Lung (tissue), 12 donors: Measurements from ENCODE around the gene SLC28A3. TPM values are rescaled to one million over a fixed set of nuclear protein-coding genes. Genes with fewer than 3 reads are reported as not detected.

Experiments
- ATAC-seq: fragments of 200-7000 bp; cut with Tn5 transposase; one replicate; pipeline ENCODE4 v1.9.1; 2020; ENCODE audit warnings: moderate number of reproducible peaks; ENCODE audit not compliant: insufficient read depth, low FRiP score
- DNase-seq, 3 donors: peaks; one replicate each; pipeline ENCODE4 v3.0.0-alpha.2; 2013 to 2017
- H3K27ac ChIP-seq, 2 donors: one replicate each; pipeline ENCODE4 v1.5.1; 2013; ENCODE audit warnings: mild to moderate bottlenecking in 2 of 2, moderate library complexity in 2 of 2, control low read depth in 1 of 2, inconsistent platforms in 1 of 2, low read depth in 1 of 2, low read length in 1 of 2
- H3K27me3 ChIP-seq, 3 donors: one replicate each; pipeline ENCODE4 v1.5.1; 2013; ENCODE audit warnings: low read length in 2 of 3; ENCODE audit not compliant: control insufficient read depth in 3 of 3, insufficient read depth in 3 of 3
- H3K36me3 ChIP-seq, 4 donors: one replicate each; pipeline ENCODE4 v1.5.1; 2013; ENCODE audit warnings: low read length in 4 of 4, mild to moderate bottlenecking in 1 of 4, moderate library complexity in 1 of 4; ENCODE audit not compliant: control insufficient read depth in 4 of 4, insufficient read depth in 4 of 4
- H3K4me1 ChIP-seq, 5 donors: one replicate each; pipeline ENCODE4 v1.5.1; 2013; ENCODE audit warnings: low read length in 5 of 5, mild to moderate bottlenecking in 2 of 5, moderate library complexity in 1 of 5; ENCODE audit not compliant: control insufficient read depth in 5 of 5, insufficient read depth in 5 of 5
- H3K4me3 ChIP-seq: one replicate; pipeline ENCODE4 v1.5.1; 2013; ENCODE audit warnings: mild to moderate bottlenecking, control low read depth, moderate library complexity
- H3K9ac ChIP-seq, 2 donors: one replicate each; pipeline ENCODE4 v1.5.1; 2013; ENCODE audit warnings: low read length in 2 of 2, control low read depth in 1 of 2; ENCODE audit not compliant: insufficient read depth in 1 of 2
- H3K9me3 ChIP-seq, 4 donors: one replicate each; pipeline ENCODE4 v1.5.1; 2013; ENCODE audit warnings: low read length in 3 of 4, mild to moderate bottlenecking in 1 of 4, moderate library complexity in 1 of 4; ENCODE audit not compliant: control insufficient read depth in 4 of 4, insufficient read depth in 3 of 4
- WGBS, 2 donors: extraction: QIAGEN DNeasy Blood & Tissue Kit; methylation state at CpG; one replicate each; pipeline ENCODE4 v1.1.7; 2013; 5-methylcytosine and 5-hydroxymethylcytosine counted together
- polyA plus RNA-seq, 2 donors: library from polyadenylated mRNA; stranded (reverse); fragments of 200-250 nt; gene quantifications; one replicate each; pipeline ENCODE4 v1.2.1, GENCODE V29; 2013
- total RNA-seq, 2 donors: library from RNA; depleted of rRNA in 1 of 2; stranded (reverse); fragments of >200 nt in 1 of 2; gene quantifications; one replicate each; pipeline ENCODE4 v1.2.1, GENCODE V29; 2014 to 2021
- TF ChIP-seq, protein P1 (sequence below): IDR thresholded peaks from 2 replicates; pipeline ENCODE4 v1.5.1; 2012; ENCODE audit warnings: mild to moderate bottlenecking; ENCODE audit errors: control extremely low read depth, extremely low read depth
- donor health status: control.
- donor health status: control.
- donor health status: Bipolar disorder and iron deficiency.
- donor health status: healthy.
- donor health status: DM: yes; HTN: yes; CAD: no.

SLC28A3 gene
- total and polyA plus RNA-seq, 4 donors = 0.59 to 4.0 (median 0.88) TPM

DNA sequence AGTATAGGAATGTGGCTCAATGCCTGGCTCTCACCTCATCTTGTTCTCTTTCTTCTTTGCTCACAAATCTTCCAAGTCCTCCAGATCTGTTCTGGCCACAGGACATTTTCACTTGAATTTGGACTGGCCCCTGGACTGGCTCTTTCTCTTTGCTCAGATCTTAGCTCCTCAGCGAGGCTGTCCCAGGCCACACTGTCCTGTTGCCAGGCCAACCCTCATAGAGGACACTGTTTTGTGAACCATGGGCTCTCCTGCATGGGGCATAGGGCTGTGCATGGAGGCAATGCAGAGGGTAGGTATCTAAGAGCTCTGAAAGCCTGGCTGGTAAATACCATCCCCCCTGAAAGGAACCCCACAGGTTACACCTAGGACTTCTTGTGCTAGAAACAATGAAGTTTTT is 13.5 kb upstream of the SLC28A3 start:
- Histone ChIP-seq H3K36me3 (no peaks in the 10 kb centered on the region), H3K9ac (no peak overlapping the region), H3K27ac (no peak overlapping the region), H3K4me1 (no peaks in the 10 kb centered on the region), H3K27me3 (no peaks in the 10 kb centered on the region), H3K4me3 (no peak overlapping the region), H3K9me3 (no peaks in the 10 kb centered on the region)
- TF ChIP-seq, protein P1, sequence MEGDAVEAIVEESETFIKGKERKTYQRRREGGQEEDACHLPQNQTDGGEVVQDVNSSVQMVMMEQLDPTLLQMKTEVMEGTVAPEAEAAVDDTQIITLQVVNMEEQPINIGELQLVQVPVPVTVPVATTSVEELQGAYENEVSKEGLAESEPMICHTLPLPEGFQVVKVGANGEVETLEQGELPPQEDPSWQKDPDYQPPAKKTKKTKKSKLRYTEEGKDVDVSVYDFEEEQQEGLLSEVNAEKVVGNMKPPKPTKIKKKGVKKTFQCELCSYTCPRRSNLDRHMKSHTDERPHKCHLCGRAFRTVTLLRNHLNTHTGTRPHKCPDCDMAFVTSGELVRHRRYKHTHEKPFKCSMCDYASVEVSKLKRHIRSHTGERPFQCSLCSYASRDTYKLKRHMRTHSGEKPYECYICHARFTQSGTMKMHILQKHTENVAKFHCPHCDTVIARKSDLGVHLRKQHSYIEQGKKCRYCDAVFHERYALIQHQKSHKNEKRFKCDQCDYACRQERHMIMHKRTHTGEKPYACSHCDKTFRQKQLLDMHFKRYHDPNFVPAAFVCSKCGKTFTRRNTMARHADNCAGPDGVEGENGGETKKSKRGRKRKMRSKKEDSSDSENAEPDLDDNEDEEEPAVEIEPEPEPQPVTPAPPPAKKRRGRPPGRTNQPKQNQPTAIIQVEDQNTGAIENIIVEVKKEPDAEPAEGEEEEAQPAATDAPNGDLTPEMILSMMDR = no peak
- DNase-seq (no peak), ATAC-seq (no peak)
- 85 to 95% methylated on average over 1 of the region's 1 CpG for WGBS, 2 donors

DNA sequence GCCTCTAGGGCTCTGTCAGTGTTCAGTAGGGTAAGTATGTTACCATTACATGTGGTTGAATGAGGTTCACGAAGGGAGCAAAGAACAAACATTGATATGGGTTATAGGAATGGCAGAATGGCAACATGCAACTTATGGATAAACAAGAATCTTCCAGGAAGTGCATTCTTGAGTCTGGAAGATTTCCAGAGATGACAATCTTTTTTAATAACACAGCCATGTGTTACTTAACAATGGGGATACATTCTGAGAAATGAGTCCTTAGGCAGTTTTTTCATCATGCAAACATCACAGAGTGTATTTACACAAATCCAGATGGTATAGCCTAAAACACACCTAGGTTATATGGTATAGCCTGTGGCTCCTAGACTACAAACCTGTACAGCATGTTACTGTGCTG is 9.1 kb upstream of the SLC28A3 start:
- DNase-seq = no peak
- ATAC-seq = no peak
- H3K9me3 ChIP-seq = no peaks in the 10 kb centered on the region
- H3K9ac ChIP-seq = no peak overlapping the region
- no peak overlapping the region for H3K27ac ChIP-seq
- H3K4me3 ChIP-seq = no peak overlapping the region
- TF ChIP-seq, protein P1 = no peak
- H3K36me3 ChIP-seq = no peaks in the 10 kb centered on the region
- H3K27me3 ChIP-seq = no peaks in the 10 kb centered on the region
- WGBS, 2 donors = 70 to 86% methylated on average over 1 of the region's 1 CpG
- H3K4me1 ChIP-seq = peaks cover 0 to 16% (median 0%) of the 10 kb centered on the region in 5 donors

DNA sequence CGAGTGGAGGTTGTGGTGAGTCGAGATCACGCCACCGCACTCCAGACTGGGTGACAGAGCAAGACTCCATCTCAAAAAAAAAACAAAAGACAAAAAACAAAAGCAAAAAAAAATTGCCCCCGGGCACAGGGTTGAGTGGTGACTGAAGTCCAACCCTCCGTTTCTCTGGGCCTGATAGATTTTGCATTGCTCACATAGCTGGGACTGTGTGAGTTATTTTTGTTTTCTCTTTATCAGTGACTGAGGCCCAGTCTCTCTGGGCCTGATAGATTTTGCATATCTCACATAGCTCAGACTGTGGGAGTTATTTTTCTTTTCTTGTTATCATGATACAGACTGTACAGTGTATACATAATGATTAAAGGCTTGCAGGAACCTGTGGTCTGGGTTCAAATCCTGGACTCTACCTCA is 2.6 kb upstream of the SLC28A3 start:
- 81 to 89% methylated on average over 6 of the region's 6 CpGs for WGBS, 2 donors
- TF ChIP-seq, protein P1 = no peak
- Histone ChIP-seq H3K9ac (no peak overlapping the region), H3K27me3 (no peaks in the 10 kb centered on the region), H3K4me3 (no peak overlapping the region), H3K4me1 (peaks cover 0 to 28% (median 4%) of the 10 kb centered on the region in 5 donors), H3K27ac (peak overlapping the region in 1 of 2 donors; percentile 61), H3K36me3 (no peaks in the 10 kb centered on the region), H3K9me3 (no peaks in the 10 kb centered on the region)
- DNase-seq (no peak), ATAC-seq (no peak)

DNA sequence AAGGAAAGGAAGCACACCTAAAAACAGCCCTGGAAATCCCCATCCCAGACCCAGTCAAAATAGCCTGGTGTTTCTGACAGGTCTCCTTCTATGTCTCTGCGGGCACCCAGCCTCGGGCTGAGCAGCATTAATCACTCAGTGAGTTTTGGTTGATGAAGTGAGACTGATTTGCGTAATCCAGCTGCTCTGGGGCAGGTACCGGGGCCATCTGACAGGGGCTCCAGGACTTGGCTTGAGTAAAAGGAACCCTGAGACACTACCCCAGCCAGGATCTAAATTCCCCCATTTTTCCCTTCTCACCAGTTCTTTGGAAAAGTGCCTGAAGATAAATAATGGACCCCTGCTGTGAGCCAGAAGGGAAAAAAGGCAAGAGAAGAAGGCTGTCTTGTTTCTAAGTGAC is 596 bp downstream of the SLC28A3 start:
- peak overlapping the region in 1 of 2 donors; percentile 62 for H3K27ac ChIP-seq

More for the DNA sequence above, 596 bp downstream of the SLC28A3 start:
- peaks cover 0 to 2% (median 0%) of the 10 kb centered on the region in 4 donors for H3K9me3 ChIP-seq
- peaks cover 0 to 15% (median 4%) of the 10 kb centered on the region in 5 donors for H3K4me1 ChIP-seq
- 52 to 85% methylated on average over 4 of the region's 4 CpGs for WGBS, 2 donors
- no peak overlapping the region for H3K9ac ChIP-seq
- DNase-seq = peak in 2 of 3 donors; percentile 30 to 44
- H3K4me3 ChIP-seq = no peak overlapping the region
- TF ChIP-seq, protein P1 = no peak
- no peaks in the 10 kb centered on the region for H3K27me3 ChIP-seq
- H3K36me3 ChIP-seq = no peaks in the 10 kb centered on the region
- ATAC-seq = no peak
